PC-3 (cell line): ENCODE measurements around the gene SESTD1. TPM values are rescaled to one million over a fixed set of nuclear protein-coding genes. Genes with fewer than 3 reads are reported as not detected.

Experiments
- ATAC-seq: fragments of 200-7000 bp; cut with Tn5 transposase; 2 replicates; pipeline ENCODE4 v1.9.1; 2020; ENCODE audit warnings: mild to moderate bottlenecking, moderate library complexity
- BruUV-seq: library from RNA; stranded (reverse); fragments of 400-500 nt; replicated peaks from 2 replicates; lab custom pipeline; 2021; lab: Mats Ljungman, UMichigan
- CTCF ChIA-PET: fragments of 300-600 bp; sonication (Branson Sonifier 250); formaldehyde crosslinking; loops from one replicate; lab custom pipeline; 2022; ENCODE audit warnings: antibody characterized with exemption; lab: Charles Lee
- POLR2A ChIA-PET: fragments of 300-600 bp; sonication (Branson Sonifier 250); formaldehyde crosslinking; loops from one replicate; lab custom pipeline; 2022; ENCODE audit warnings: antibody characterized with exemption; ENCODE audit not compliant: unreplicated experiment; lab: Charles Lee
- DNase-seq: peaks from one replicate; pipeline ENCODE4 v3.0.0-alpha.2; 2015
- H2AFZ ChIP-seq: fragments of 300-600 bp; sonication (generic); 2 replicates; pipeline ENCODE4 v1.6.0; 2016; ENCODE audit warnings: antibody characterized with exemption, low read length
- H3F3A ChIP-seq: fragments of 300-600 bp; sonication (generic); one replicate; pipeline ENCODE4 v1.6.0; 2017; ENCODE audit warnings: antibody characterized with exemption, low read length, control low read depth, mild to moderate bottlenecking; ENCODE audit not compliant: unreplicated experiment
- H3K27ac ChIP-seq: fragments of 300-600 bp; sonication (generic); 2 replicates; pipeline ENCODE4 v1.5.1; 2016; ENCODE audit warnings: mild to moderate bottlenecking, low read length
- H3K27me3 ChIP-seq: fragments of 300-600 bp; sonication (generic); 2 replicates; pipeline ENCODE4 v1.6.1; 2016; ENCODE audit warnings: low read length, mixed read lengths
- H3K36me3 ChIP-seq: fragments of 300-600 bp; sonication (generic); 2 replicates; pipeline ENCODE4 v1.6.1; 2016; ENCODE audit warnings: low read depth, mixed run types, low read length, mixed read lengths
- H3K4me1 ChIP-seq: fragments of 300-600 bp; sonication (generic); 2 replicates; pipeline ENCODE4 v1.5.1; 2016; ENCODE audit warnings: low read length; ENCODE audit not compliant: insufficient read depth
- H3K4me2 ChIP-seq: fragments of 300-600 bp; sonication (generic); 2 replicates; pipeline ENCODE4 v1.6.0; 2016; ENCODE audit warnings: low read length
- H3K4me3 ChIP-seq: fragments of 300-600 bp; sonication (generic); 2 replicates; pipeline ENCODE4 v1.5.1; 2016; ENCODE audit warnings: mild to moderate bottlenecking, low read length, mixed read lengths
- H3K79me2 ChIP-seq: fragments of 300-600 bp; sonication (generic); 2 replicates; pipeline ENCODE4 v1.6.1; 2017; ENCODE audit warnings: low read length, mixed read lengths
- H3K9ac ChIP-seq: fragments of 300-600 bp; sonication (generic); 2 replicates; pipeline ENCODE4 v1.6.0; 2016; ENCODE audit warnings: mild to moderate bottlenecking, low read length
- H3K9me2 ChIP-seq: fragments of 300-600 bp; sonication (generic); replicated peaks from 2 replicates; pipeline ENCODE4 v1.6.1; 2016; ENCODE audit warnings: mixed run types, low read length, mixed read lengths
- H3K9me3 ChIP-seq: fragments of 300-600 bp; sonication (generic); 2 replicates; pipeline ENCODE4 v1.6.1; 2016; ENCODE audit warnings: low read length, mixed read lengths
- H4K20me1 ChIP-seq: fragments of 300-600 bp; sonication (generic); 2 replicates; pipeline ENCODE4 v1.6.1; 2016; ENCODE audit warnings: low read length, mixed read lengths
- EZH2 ChIP-seq: fragments of 300-600 bp; sonication (generic); IDR thresholded peaks from one replicate; pipeline ENCODE4 v1.6.1; 2017; ENCODE audit warnings: antibody characterized with exemption, mild to moderate bottlenecking, low read length; ENCODE audit not compliant: unreplicated experiment
- EZH2phosphoT487 ChIP-seq: fragments of 300-600 bp; sonication (generic); IDR thresholded peaks from 2 replicates; pipeline ENCODE4 v1.6.1; 2018; ENCODE audit warnings: mild to moderate bottlenecking, antibody characterized with exemption, low read length, borderline replicate concordance
- intact Hi-C: fragments of 100-400 bp; cut with micrococcal nuclease; formaldehyde crosslinking; loops from 2 replicates; pipeline ENCODE4 v1.9.0; 2023
- total RNA-seq: library from RNA; depleted of rRNA; stranded (reverse); fragments of >200 nt; gene quantifications from 2 replicates; pipeline ENCODE4 v1.2.3, GENCODE V29; 2014
- TF ChIP-seq, protein P1 (sequence below): fragments of 300-600 bp; sonication (generic); conservative IDR thresholded peaks from 2 replicates; pipeline ENCODE4 v1.5.1; 2017; ENCODE audit warnings: antibody characterized with exemption, low read depth, mild to moderate bottlenecking, low read length

Gene SESTD1
- total RNA-seq, 1 experiment from 2014 or later = 12.2 TPM

GRCh38 chr2:179125404-179125803 is 139.2 kb downstream of the SESTD1 start:
- Histone ChIP-seq H3K27ac (no peak overlapping the region), H3K9me3 (no peaks in the 10 kb centered on the region), H3K4me2 (no peak overlapping the region), H3K9me2 (no peaks in the 10 kb centered on the region), H3K4me1 (no peaks in the 10 kb centered on the region), H3K27me3 (no peaks in the 10 kb centered on the region), H3F3A (no peaks in the 10 kb centered on the region), H3K36me3 (0 out of 2 replicates have a peak, but pooled peaks cover 5% of the 10 kb centered on the region), H3K9ac (no peak overlapping the region), H4K20me1 (no peaks in the 10 kb centered on the region), H3K4me3 (no peak overlapping the region), H2AFZ (no peak overlapping the region), H3K79me2 (no peaks in the 10 kb centered on the region)
- no peak for TF ChIP-seq EZH2phosphoT487
- TF ChIP-seq, protein P1, sequence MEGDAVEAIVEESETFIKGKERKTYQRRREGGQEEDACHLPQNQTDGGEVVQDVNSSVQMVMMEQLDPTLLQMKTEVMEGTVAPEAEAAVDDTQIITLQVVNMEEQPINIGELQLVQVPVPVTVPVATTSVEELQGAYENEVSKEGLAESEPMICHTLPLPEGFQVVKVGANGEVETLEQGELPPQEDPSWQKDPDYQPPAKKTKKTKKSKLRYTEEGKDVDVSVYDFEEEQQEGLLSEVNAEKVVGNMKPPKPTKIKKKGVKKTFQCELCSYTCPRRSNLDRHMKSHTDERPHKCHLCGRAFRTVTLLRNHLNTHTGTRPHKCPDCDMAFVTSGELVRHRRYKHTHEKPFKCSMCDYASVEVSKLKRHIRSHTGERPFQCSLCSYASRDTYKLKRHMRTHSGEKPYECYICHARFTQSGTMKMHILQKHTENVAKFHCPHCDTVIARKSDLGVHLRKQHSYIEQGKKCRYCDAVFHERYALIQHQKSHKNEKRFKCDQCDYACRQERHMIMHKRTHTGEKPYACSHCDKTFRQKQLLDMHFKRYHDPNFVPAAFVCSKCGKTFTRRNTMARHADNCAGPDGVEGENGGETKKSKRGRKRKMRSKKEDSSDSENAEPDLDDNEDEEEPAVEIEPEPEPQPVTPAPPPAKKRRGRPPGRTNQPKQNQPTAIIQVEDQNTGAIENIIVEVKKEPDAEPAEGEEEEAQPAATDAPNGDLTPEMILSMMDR = no peak
- ATAC-seq = no peak
- intact Hi-C loops = no loop called here
- no peak for DNase-seq
- no TSS peak for BruUV-seq
- CTCF ChIA-PET = no interaction called here
- POLR2A ChIA-PET = no interaction called here

DNA sequence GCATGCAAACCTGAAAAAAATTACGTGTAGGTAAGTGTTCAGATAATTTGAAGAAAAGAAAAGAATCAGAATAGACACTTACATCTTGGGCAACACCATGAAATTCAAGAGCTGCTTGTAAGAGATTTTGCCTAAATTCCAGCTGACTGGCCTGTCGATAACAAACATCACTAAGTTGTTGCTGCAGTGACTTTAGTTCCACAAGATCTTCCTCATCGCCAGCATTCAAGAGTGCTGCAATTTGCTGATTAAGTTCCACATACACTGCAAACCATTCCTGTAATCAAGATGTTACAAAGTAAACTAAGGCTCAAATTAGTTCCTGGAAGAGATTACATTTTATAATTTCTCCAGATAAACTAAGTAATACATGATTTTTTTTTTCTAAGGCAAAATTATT is 140.3 kb downstream of the SESTD1 start:
- ATAC-seq (no peak), DNase-seq (no peak)
- Histone ChIP-seq H3K27me3 (no peaks in the 10 kb centered on the region), H3K4me1 (no peaks in the 10 kb centered on the region), H3K36me3 (0 out of 2 replicates have a peak, but pooled peaks cover 5% of the 10 kb centered on the region), H3F3A (no peaks in the 10 kb centered on the region), H3K27ac (no peak overlapping the region), H3K9me3 (no peaks in the 10 kb centered on the region), H3K4me2 (no peak overlapping the region), H3K79me2 (no peaks in the 10 kb centered on the region), H3K9ac (no peak overlapping the region), H2AFZ (no peak overlapping the region), H3K9me2 (no peaks in the 10 kb centered on the region), H3K4me3 (no peak overlapping the region), H4K20me1 (no peaks in the 10 kb centered on the region)
- CTCF ChIA-PET = no interaction called here
- POLR2A ChIA-PET = no interaction called here
- BruUV-seq = no TSS peak
- intact Hi-C loops = no loop called here
- no peak for TF ChIP-seq EZH2phosphoT487
- TF ChIP-seq, protein P1 = no peak
- TF ChIP-seq EZH2 = no peak

- Histone ChIP-seq H3K4me1 (no peaks in the 10 kb centered on the region), H3K9me2 (no peaks in the 10 kb centered on the region), H3K79me2 (no peaks in the 10 kb centered on the region), H3F3A (no peaks in the 10 kb centered on the region), H3K4me2 (no peak overlapping the region), H4K20me1 (no peaks in the 10 kb centered on the region), H3K36me3 (0 out of 2 replicates have a peak, but pooled peaks cover 5% of the 10 kb centered on the region), H3K4me3 (no peak overlapping the region), H3K9me3 (no peaks in the 10 kb centered on the region), H3K27me3 (no peaks in the 10 kb centered on the region), H2AFZ (no peak overlapping the region), H3K9ac (no peak overlapping the region), H3K27ac (no peak overlapping the region)
- TF ChIP-seq, protein P1 = no peak
- POLR2A ChIA-PET = no interaction called here
- BruUV-seq = no TSS peak
- intact Hi-C loops = no loop called here
- CTCF ChIA-PET = interaction anchor here (0.5 kb wide), 1 partner anchor 149 kb away, joined by 3 read pairs; no protein-coding TSS in a partner anchor
- DNase-seq (no peak), ATAC-seq (no peak)
Observed at GRCh38 chr2:179123272-179123662, 141.4 kb downstream of the SESTD1 start.
